Left kidney (tissue), 1 donor: ENCODE measurements around the gene HOXB5. TPM values are rescaled to one million over a fixed set of nuclear protein-coding genes. Genes with fewer than 3 reads are reported as not detected.

Experiments
- polyA plus RNA-seq: library from polyadenylated mRNA; unstranded; fragments of 120-200 nt; gene quantifications from one replicate; pipeline ENCODE4 v1.2.1, GENCODE V29; 2013; ENCODE audit not compliant: insufficient read length

HOXB5 gene
- polyA plus RNA-seq, 1 donor = 38.2 TPM

Other genes with a start within 250 kb of the HOXB5 start
- gene SKAP1, start 163.6 kb downstream of the HOXB5 start, polyA plus RNA-seq = 12.7 TPM
- 0.38 TPM for gene HOXB1, start 62.8 kb downstream of the HOXB5 start, polyA plus RNA-seq
- 45.4 TPM for gene HOXB2, start 48.7 kb downstream of the HOXB5 start, polyA plus RNA-seq
- 16.8 TPM for gene HOXB4, start 15.4 kb downstream of the HOXB5 start, polyA plus RNA-seq
- gene HOXB3, start 3.5 kb downstream of the HOXB5 start, polyA plus RNA-seq = 224 TPM
- gene HOXB6, start 11.2 kb upstream of the HOXB5 start, polyA plus RNA-seq = 98.2 TPM
- 39.8 TPM for gene HOXB7, start 17.2 kb upstream of the HOXB5 start, polyA plus RNA-seq
- gene HOXB8, start 21.5 kb upstream of the HOXB5 start, polyA plus RNA-seq = 44.8 TPM
- gene HOXB9, start 32.6 kb upstream of the HOXB5 start, polyA plus RNA-seq = 65.6 TPM
- gene PRAC1, start 128.7 kb upstream of the HOXB5 start, polyA plus RNA-seq = not detected
- gene PRAC2, start 129.4 kb upstream of the HOXB5 start, polyA plus RNA-seq = not detected
- not detected for gene HOXB13, start 135.0 kb upstream of the HOXB5 start, polyA plus RNA-seq
- gene TTLL6, start 223.4 kb upstream of the HOXB5 start, polyA plus RNA-seq = 0.35 TPM
- 94.4 TPM for gene CALCOCO2, start 237.3 kb upstream of the HOXB5 start, polyA plus RNA-seq